ENCODE measurements around the gene LCK.

Gene LCK

DNA sequence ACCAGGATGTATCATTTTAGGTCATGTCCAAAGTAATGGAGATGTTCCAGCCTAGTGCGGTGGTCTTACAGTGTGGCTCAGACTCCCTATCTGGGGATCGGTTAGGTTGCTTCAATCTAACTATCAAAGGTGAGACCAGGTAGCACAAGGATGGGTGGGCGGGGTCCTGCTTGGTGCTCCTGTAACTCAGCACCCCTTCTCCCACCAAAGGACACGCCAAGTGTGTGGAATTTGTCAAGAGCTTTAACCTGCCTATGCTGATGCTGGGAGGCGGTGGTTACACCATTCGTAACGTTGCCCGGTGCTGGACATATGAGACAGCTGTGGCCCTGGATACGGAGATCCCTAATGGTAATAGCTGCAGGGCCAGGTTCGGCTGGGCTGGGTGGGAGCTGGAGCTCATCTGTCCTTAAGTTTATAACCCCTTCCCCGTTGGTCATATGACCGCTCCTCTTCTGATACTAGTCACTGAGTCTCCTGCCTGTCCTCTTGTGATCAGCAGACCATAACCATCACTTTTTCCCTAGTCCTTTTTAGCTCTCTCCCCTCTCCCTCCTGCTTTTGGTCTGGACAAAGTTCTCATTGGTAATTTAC is 79.6 kb downstream of the LCK start:
- Histone ChIP-seq H3K4me1 (ENCODE audit: control insufficient read depth, insufficient read depth, low read length, poor library complexity, severe bottlenecking) (peaks cover 15% of the 10 kb centered on the region), H3K36me3 (ENCODE audit: control insufficient read depth, insufficient read depth, low read length) (peaks cover 94% of the 10 kb centered on the region), H3K9me3 (ENCODE audit: control insufficient read depth, low read length) (no peaks in the 10 kb centered on the region), H3K27ac (ENCODE audit: low read depth, low read length, severe bottlenecking) (no peak overlapping the region), H3K4me3 (ENCODE audit: extremely low read depth, insufficient read depth, low read length, poor library complexity, severe bottlenecking) (no peak overlapping the region)
- WGBS, 2 experiments (ENCODE audit: insufficient coverage in 2 of 2): 97 to 98% methylated on average over 12 of the region's 12 CpGs

DNA sequence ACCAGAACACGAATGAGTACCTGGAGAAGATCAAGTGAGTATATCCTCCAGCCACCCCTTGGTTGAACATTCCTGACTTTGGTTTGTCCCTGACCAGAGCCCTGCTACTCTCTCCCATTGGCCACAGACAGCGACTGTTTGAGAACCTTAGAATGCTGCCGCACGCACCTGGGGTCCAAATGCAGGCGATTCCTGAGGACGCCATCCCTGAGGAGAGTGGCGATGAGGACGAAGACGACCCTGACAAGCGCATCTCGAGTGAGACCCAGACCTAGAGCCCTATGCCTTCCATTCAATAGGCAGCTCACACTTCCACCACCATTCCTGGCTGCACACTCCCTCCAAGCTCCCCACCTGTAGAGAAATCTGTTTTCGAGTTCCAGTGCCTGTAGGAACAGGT is 80.5 kb downstream of the LCK start:
- peaks cover 15% of the 10 kb centered on the region for H3K4me1 ChIP-seq (ENCODE audit: control insufficient read depth, insufficient read depth, low read length, poor library complexity, severe bottlenecking)
- no peak overlapping the region for H3K27ac ChIP-seq (ENCODE audit: low read depth, low read length, severe bottlenecking)
- 95 to 97% methylated on average over 12 of the region's 12 CpGs for WGBS, 2 experiments (ENCODE audit: insufficient coverage in 2 of 2)
- H3K36me3 ChIP-seq (ENCODE audit: control insufficient read depth, insufficient read depth, low read length): peaks cover 86% of the 10 kb centered on the region
- no peaks in the 10 kb centered on the region for H3K9me3 ChIP-seq (ENCODE audit: control insufficient read depth, low read length)
- no peak overlapping the region for H3K4me3 ChIP-seq (ENCODE audit: extremely low read depth, insufficient read depth, low read length, poor library complexity, severe bottlenecking)

- 90 to 92% methylated on average over 3 of the region's 3 CpGs for WGBS, 2 experiments (ENCODE audit: insufficient coverage in 2 of 2)
- H3K27ac ChIP-seq (ENCODE audit: low read depth, low read length, severe bottlenecking): peak overlapping the region; percentile 46
- H3K4me1 ChIP-seq (ENCODE audit: control insufficient read depth, insufficient read depth, low read length, poor library complexity, severe bottlenecking): peaks cover 24% of the 10 kb centered on the region
- peaks cover 79% of the 10 kb centered on the region for H3K36me3 ChIP-seq (ENCODE audit: control insufficient read depth, insufficient read depth, low read length)
- no peaks in the 10 kb centered on the region for H3K9me3 ChIP-seq (ENCODE audit: control insufficient read depth, low read length)
- H3K4me3 ChIP-seq (ENCODE audit: extremely low read depth, insufficient read depth, low read length, poor library complexity, severe bottlenecking): no peak overlapping the region
Measured at GRCh38 chr1:32332290-32333079, 81.4 kb downstream of the LCK start.

GRCh38 chr1:32333251-32333963 is 82.3 kb downstream of the LCK start:
- Histone ChIP-seq H3K27ac (ENCODE audit: low read depth, low read length, severe bottlenecking) (peak overlapping the region; percentile 36), H3K36me3 (ENCODE audit: control insufficient read depth, insufficient read depth, low read length) (peaks cover 69% of the 10 kb centered on the region), H3K4me1 (ENCODE audit: control insufficient read depth, insufficient read depth, low read length, poor library complexity, severe bottlenecking) (peaks cover 33% of the 10 kb centered on the region), H3K4me3 (ENCODE audit: extremely low read depth, insufficient read depth, low read length, poor library complexity, severe bottlenecking) (no peak overlapping the region), H3K9me3 (ENCODE audit: control insufficient read depth, low read length) (no peaks in the 10 kb centered on the region)
- 95 to 100% methylated on average over 1 to 2 of the region's 3 CpGs for WGBS, 2 experiments (ENCODE audit: insufficient coverage in 2 of 2)

DNA sequence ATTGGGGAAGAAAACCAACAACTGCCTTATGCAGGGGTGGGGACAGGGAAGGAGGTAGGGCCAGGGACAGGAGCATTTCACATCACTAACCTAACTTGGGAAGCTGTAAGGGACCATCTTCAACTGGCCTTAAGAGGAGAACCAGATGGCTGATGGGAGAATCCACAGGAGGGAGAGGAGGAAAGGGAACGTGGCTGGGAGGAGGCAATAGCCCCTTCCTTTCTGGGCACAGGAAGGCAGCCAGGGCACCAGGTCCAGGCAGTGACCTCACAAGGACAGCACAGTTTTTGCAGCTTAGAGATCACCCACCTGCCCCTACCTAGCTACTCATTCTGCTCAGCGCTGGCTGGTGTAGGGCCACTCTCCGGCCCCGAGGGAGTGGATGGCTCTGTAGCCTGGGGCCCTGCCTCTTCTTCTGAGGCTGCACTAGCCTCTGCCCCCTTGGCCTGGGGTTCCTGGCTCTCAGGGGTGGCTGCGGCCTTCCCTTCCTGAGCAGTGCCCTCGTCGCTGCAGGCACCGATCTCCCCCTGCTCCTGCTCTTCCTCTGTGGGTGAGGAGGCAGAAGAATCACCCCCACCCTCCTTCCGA is 83.3 kb downstream of the LCK start:
- Histone ChIP-seq H3K36me3 (ENCODE audit: control insufficient read depth, insufficient read depth, low read length) (peaks cover 60% of the 10 kb centered on the region), H3K4me3 (ENCODE audit: extremely low read depth, insufficient read depth, low read length, poor library complexity, severe bottlenecking) (peak overlapping the region; percentile 79)
- WGBS, 2 experiments (ENCODE audit: insufficient coverage in 2 of 2): 62 to 63% methylated on average over 4 of the region's 9 CpGs

DNA sequence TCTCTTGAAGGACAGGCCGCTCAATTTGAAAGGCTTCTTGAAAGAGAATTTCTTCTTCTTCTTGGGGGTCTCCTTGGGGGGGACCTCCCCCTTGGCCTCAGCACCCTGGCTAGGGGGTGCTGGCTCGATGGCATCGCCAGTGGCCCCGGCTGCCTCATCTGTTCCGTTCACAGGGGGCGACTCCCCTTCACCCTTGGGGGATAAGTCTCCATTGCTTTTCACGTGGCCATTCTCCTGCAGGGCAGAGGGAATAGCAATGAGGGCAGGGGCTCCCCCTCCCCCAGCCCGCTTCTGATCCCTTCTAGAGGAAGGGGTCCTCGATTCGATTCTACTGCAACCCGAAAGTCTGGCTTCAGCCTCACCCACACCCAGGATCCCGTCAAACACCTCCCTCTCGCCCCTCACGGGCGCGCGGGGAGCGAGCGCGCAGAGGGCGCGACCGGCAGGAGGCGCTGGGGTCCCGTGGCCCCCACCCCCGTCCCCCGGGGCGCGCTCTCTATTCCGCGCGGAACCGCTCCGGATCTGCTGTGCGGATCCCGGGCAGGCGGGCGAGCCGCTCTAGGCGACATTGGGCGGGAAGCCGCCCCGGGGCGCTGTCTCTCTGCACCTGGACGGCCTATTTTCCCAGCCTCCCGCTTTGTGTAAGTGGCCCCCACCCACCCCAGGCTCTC is 83.9 kb downstream of the LCK start:
- Histone ChIP-seq H3K27ac (ENCODE audit: low read depth, low read length, severe bottlenecking) (peak overlapping the region; percentile 86), H3K4me1 (ENCODE audit: control insufficient read depth, insufficient read depth, low read length, poor library complexity, severe bottlenecking) (peaks cover 49% of the 10 kb centered on the region), H3K4me3 (ENCODE audit: extremely low read depth, insufficient read depth, low read length, poor library complexity, severe bottlenecking) (peak overlapping the region; percentile 79), H3K9me3 (ENCODE audit: control insufficient read depth, low read length) (no peaks in the 10 kb centered on the region), H3K36me3 (ENCODE audit: control insufficient read depth, insufficient read depth, low read length) (peaks cover 53% of the 10 kb centered on the region)
- WGBS, 2 experiments (ENCODE audit: insufficient coverage in 2 of 2): 0% methylated on average over 21 to 43 of the region's 46 CpGs

More for the DNA sequence above, 83.3 kb downstream of the LCK start:
- Histone ChIP-seq H3K9me3 (ENCODE audit: control insufficient read depth, low read length) (no peaks in the 10 kb centered on the region), H3K27ac (ENCODE audit: low read depth, low read length, severe bottlenecking) (no peak overlapping the region), H3K4me1 (ENCODE audit: control insufficient read depth, insufficient read depth, low read length, poor library complexity, severe bottlenecking) (peaks cover 43% of the 10 kb centered on the region)

- peak overlapping the region; percentile 79 for H3K4me3 ChIP-seq (ENCODE audit: extremely low read depth, insufficient read depth, low read length, poor library complexity, severe bottlenecking)
- peak overlapping the region; percentile 86 for H3K27ac ChIP-seq (ENCODE audit: low read depth, low read length, severe bottlenecking)
- H3K36me3 ChIP-seq (ENCODE audit: control insufficient read depth, insufficient read depth, low read length): peaks cover 49% of the 10 kb centered on the region
- peaks cover 51% of the 10 kb centered on the region for H3K4me1 ChIP-seq (ENCODE audit: control insufficient read depth, insufficient read depth, low read length, poor library complexity, severe bottlenecking)
- H3K9me3 ChIP-seq (ENCODE audit: control insufficient read depth, low read length): no peaks in the 10 kb centered on the region
- WGBS, 2 experiments (ENCODE audit: insufficient coverage in 2 of 2): 0% methylated on average over 7 to 19 of the region's 34 CpGs
Measured at GRCh38 chr1:32335535-32335789, 84.4 kb downstream of the LCK start.
